OCI-LY3 (cell line): Measurements from ENCODE around the gene LASP1NB.
"Not testable (repeated sequence)": the region's sequence is repeated elsewhere in the genome, so short reads cannot be mapped to it uniquely, and the experiment has no call there.

Source experiments
- H2AFZ ChIP-seq: fragments of 200-600, 300-600 bp; shearing (Covaris generic); 2 replicates; pipeline ENCODE4 v1.6.0; 2014; ENCODE audit warnings: antibody characterized with exemption, low read depth, low read length
- H3K27ac ChIP-seq: fragments of 200-600, 300-600 bp; sonication (generic); 2 replicates; pipeline ENCODE4 v1.5.1; 2014; ENCODE audit warnings: mild to moderate bottlenecking, low read length, moderate library complexity, mixed read lengths
- H3K27me3 ChIP-seq: fragments of 200-600, 300-600 bp; sonication (generic); 2 replicates; pipeline ENCODE4 v1.6.1; 2014; ENCODE audit warnings: low read depth, low read length, mixed read lengths
- H3K36me3 ChIP-seq: fragments of 200-600, 300-600 bp; sonication (generic); replicated peaks from 2 replicates; pipeline ENCODE3; 2014; ENCODE audit warnings: low read depth, low read length, mixed read lengths
- H3K4me1 ChIP-seq: fragments of 300-600, 200-600 bp; sonication (generic); 2 replicates; pipeline ENCODE4 v1.6.1; 2014; ENCODE audit warnings: low read length, mixed read lengths
- H3K4me2 ChIP-seq: fragments of 200-600, 300-600 bp; sonication (generic); 2 replicates; pipeline ENCODE4 v1.6.1; 2014; ENCODE audit warnings: low read length, mixed read lengths
- H3K4me3 ChIP-seq: fragments of 300-600, 200-600 bp; sonication (generic); 2 replicates; pipeline ENCODE4 v1.5.1; 2014; ENCODE audit warnings: antibody characterized with exemption, mild to moderate bottlenecking, low read length, moderate library complexity
- H3K79me2 ChIP-seq: fragments of 300-600, 200-600 bp; shearing (Covaris generic); 2 replicates; pipeline ENCODE4 v1.6.1; 2014; ENCODE audit warnings: mild to moderate bottlenecking, low read length, mixed read lengths
- H3K9ac ChIP-seq: fragments of 300-600, 200-600 bp; shearing (Covaris generic); 2 replicates; pipeline ENCODE4 v1.6.0; 2014; ENCODE audit warnings: mild to moderate bottlenecking, low read length, moderate library complexity
- H3K9me3 ChIP-seq: fragments of 200-600, 300-600 bp; shearing (Covaris generic); 2 replicates; pipeline ENCODE4 v1.6.1; 2014; ENCODE audit warnings: low read length, mixed read lengths; ENCODE audit not compliant: insufficient read depth
- H4K20me1 ChIP-seq: fragments of 200-600, 300-600 bp; sonication (generic); 2 replicates; pipeline ENCODE4 v1.6.1; 2016; ENCODE audit warnings: low read length, mixed read lengths; ENCODE audit not compliant: insufficient read depth
- CTCF ChIP-seq: fragments of 200-600, 300-600 bp; sonication (generic); IDR thresholded peaks from 2 replicates; pipeline ENCODE4 v1.5.1; 2014; ENCODE audit warnings: antibody characterized with exemption, low read length, low read depth
- EZH2phosphoT487 ChIP-seq: fragments of 200-600 bp; shearing (Covaris generic); IDR thresholded peaks from 2 replicates; pipeline ENCODE4 v1.6.1; 2018; ENCODE audit warnings: antibody characterized with exemption, mixed run types, low read depth

LASP1NB gene

GRCh38 chr17:38970128-38970527 lies 44.7 kb downstream of the LASP1NB start:
- Histone ChIP-seq H4K20me1 (no peaks in the 10 kb centered on the region), H3K4me3 (no peak overlapping the region), H3K27me3 (peaks cover 3% of the 10 kb centered on the region), H3K9me3 (no peaks in the 10 kb centered on the region), H3K9ac (no peak overlapping the region), H3K27ac (no peak overlapping the region), H3K4me1 (no peaks in the 10 kb centered on the region), H3K4me2 (no peak overlapping the region), H2AFZ (no peak overlapping the region), H3K79me2 (no peaks in the 10 kb centered on the region), H3K36me3 (no peaks in the 10 kb centered on the region)
- TF ChIP-seq EZH2phosphoT487 (no peak), CTCF (no peak)

GRCh38 chr17:38970804-38971203 lies 45.4 kb downstream of the LASP1NB start:
- TF ChIP-seq CTCF (no peak), EZH2phosphoT487 (no peak)
- no peak overlapping the region for H2AFZ ChIP-seq
- H3K4me3 ChIP-seq = no peak overlapping the region
- no peaks in the 10 kb centered on the region for H3K79me2 ChIP-seq
- H4K20me1 ChIP-seq = no peaks in the 10 kb centered on the region
- no peaks in the 10 kb centered on the region for H3K9me3 ChIP-seq
- H3K36me3 ChIP-seq = no peaks in the 10 kb centered on the region
- H3K4me1 ChIP-seq = no peaks in the 10 kb centered on the region
- H3K27ac ChIP-seq = no peak overlapping the region
- no peak overlapping the region for H3K4me2 ChIP-seq
- H3K9ac ChIP-seq = no peak overlapping the region
- peaks cover 3% of the 10 kb centered on the region for H3K27me3 ChIP-seq

- Histone ChIP-seq H3K4me2 (peak overlapping the region; percentile 22; the same call in 1 of the 2 replicates), H3K27me3 (peaks cover 11% of the 10 kb centered on the region; the same call in 1 of the 2 replicates), H3K4me3 (peak overlapping the region; percentile 29)
- not testable (repeated sequence) for H3K36me3 ChIP-seq, H3K79me2 ChIP-seq, H2AFZ ChIP-seq, H3K4me1 ChIP-seq, H3K9ac ChIP-seq, H3K9me3 ChIP-seq, H3K27ac ChIP-seq, H4K20me1 ChIP-seq
Observed at GRCh38 chr17:38976187-38976551, 50.8 kb downstream of the LASP1NB start.

GRCh38 chr17:38978180-38978579 lies 52.8 kb downstream of the LASP1NB start:
- H3K27me3 ChIP-seq = peaks cover 19% of the 10 kb centered on the region; the same call in 1 of the 2 replicates
- no peak overlapping the region for H3K4me2 ChIP-seq
- H2AFZ ChIP-seq = no peak overlapping the region
- H3K36me3 ChIP-seq = no peaks in the 10 kb centered on the region
- no peak overlapping the region for H3K4me3 ChIP-seq
- H3K27ac ChIP-seq = no peak overlapping the region
- H3K4me1 ChIP-seq = no peaks in the 10 kb centered on the region; the same call in 1 of the 2 replicates
- no peaks in the 10 kb centered on the region for H3K79me2 ChIP-seq
- no peaks in the 10 kb centered on the region for H3K9me3 ChIP-seq
- H4K20me1 ChIP-seq = no peaks in the 10 kb centered on the region
- H3K9ac ChIP-seq = no peak overlapping the region
- TF ChIP-seq EZH2phosphoT487 (no peak), CTCF (no peak)
